Omental fat pad (tissue), 4 donors: ENCODE results near the gene MAGI2. TPM values are rescaled to one million over a fixed set of nuclear protein-coding genes. Genes with fewer than 3 reads are reported as not detected.

Source experiments
- ATAC-seq: fragments of 150-250 bp; one replicate; pipeline ENCODE4 v1.9.1; 2016; ENCODE audit warnings: mild to moderate bottlenecking, moderate library complexity; ENCODE audit not compliant: low FRiP score
- DNase-seq: peaks from one replicate; pipeline ENCODE4 v3.0.0-alpha.2; 2019; ENCODE audit warnings: low spot score
- total RNA-seq, 4 donors: library from RNA; depleted of rRNA; stranded (reverse); fragments of >200 nt; gene quantifications; one replicate each; pipeline ENCODE4 v1.1.0, GENCODE V29; 2016
- TF ChIP-seq, protein P1 (sequence below), 3 donors: fragments of 450-650 bp; IDR thresholded peaks; one replicate each; pipeline ENCODE4 v1.5.1; 2016 to 2017; ENCODE audit warnings: antibody characterized with exemption in 3 of 3, mild to moderate bottlenecking in 3 of 3, moderate library complexity in 2 of 3

The MAGI2 gene
- total RNA-seq, 4 donors from 2014 or later, result 9.3 to 20.6 (median 13.2) TPM

DNA sequence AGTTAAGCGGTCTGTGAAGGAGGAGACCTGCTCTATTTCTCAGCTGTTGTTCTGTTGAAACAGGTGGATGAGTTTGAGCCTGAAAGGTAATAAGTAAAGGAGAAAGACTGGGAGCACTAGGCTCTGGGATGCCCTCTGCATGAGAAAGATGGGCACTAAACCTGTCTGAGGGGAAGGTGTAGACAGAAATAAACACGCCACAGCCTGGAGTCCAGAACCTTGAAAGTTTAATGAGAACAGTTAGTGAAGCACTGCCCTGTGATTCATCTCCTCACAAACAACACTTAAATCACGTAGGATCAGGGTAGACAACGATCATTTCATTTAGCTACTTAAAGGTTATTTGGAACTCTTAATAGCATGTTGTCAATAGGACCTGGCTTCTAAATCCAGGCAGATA is 1461.8 kb downstream of the MAGI2 start:
- no peak for DNase-seq
- ATAC-seq, result no peak
- TF ChIP-seq, protein P1, sequence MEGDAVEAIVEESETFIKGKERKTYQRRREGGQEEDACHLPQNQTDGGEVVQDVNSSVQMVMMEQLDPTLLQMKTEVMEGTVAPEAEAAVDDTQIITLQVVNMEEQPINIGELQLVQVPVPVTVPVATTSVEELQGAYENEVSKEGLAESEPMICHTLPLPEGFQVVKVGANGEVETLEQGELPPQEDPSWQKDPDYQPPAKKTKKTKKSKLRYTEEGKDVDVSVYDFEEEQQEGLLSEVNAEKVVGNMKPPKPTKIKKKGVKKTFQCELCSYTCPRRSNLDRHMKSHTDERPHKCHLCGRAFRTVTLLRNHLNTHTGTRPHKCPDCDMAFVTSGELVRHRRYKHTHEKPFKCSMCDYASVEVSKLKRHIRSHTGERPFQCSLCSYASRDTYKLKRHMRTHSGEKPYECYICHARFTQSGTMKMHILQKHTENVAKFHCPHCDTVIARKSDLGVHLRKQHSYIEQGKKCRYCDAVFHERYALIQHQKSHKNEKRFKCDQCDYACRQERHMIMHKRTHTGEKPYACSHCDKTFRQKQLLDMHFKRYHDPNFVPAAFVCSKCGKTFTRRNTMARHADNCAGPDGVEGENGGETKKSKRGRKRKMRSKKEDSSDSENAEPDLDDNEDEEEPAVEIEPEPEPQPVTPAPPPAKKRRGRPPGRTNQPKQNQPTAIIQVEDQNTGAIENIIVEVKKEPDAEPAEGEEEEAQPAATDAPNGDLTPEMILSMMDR (IDR thresholded peaks at IDR 0.05), result no peak

DNA sequence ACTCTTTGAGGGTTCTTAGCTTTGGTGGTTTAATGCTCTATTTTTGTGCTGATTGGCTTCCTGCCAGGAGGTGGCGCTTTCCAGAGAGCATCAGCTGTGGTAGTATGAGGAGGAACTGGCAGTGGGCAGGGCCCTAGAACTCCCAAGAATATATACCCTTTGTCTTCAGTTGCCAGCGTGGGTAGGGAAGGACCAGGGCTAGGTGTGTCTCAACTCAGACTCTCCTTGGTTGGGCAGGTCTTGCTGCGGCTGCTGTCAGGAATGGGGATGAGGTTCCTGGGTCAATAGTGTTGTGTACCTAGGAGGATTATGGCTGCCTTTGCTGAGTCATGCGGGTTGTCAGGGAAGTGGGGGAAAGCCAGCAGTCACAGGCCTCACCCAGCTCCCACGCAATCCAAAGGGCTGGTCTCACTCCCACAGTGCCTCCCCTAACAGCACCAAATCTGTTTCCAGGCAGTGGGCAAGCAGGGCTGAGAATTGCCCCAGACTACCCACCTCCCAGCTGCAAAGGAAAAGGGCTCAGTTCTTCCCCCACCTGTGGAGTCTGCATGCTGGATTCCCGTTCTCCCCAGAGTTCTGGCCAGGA is 1463.4 kb downstream of the MAGI2 start:
- TF ChIP-seq, protein P1 (IDR thresholded peaks at IDR 0.05), result no peak
- DNase-seq, result no peak
- no peak for ATAC-seq

DNA sequence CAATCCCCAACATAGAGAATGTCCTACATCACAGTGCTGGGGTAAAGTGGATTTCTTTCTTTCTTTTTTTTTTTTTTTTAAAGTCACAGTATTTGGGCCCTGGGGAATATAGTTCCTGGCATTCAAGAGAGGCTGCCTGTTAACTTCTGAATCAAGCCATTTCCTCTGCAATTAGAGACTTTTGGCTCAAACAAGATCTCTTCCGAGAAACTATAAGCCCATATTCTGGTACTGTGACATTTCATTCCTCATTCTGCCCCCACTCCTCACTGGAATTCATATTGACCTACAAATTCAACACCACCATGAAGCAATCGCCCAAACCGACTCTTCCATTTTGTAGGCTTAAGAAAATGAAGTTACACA is 1467.5 kb downstream of the MAGI2 start:
- TF ChIP-seq, protein P1 (IDR thresholded peaks at IDR 0.05), result no peak
- ATAC-seq (no peak), DNase-seq (no peak)

DNA sequence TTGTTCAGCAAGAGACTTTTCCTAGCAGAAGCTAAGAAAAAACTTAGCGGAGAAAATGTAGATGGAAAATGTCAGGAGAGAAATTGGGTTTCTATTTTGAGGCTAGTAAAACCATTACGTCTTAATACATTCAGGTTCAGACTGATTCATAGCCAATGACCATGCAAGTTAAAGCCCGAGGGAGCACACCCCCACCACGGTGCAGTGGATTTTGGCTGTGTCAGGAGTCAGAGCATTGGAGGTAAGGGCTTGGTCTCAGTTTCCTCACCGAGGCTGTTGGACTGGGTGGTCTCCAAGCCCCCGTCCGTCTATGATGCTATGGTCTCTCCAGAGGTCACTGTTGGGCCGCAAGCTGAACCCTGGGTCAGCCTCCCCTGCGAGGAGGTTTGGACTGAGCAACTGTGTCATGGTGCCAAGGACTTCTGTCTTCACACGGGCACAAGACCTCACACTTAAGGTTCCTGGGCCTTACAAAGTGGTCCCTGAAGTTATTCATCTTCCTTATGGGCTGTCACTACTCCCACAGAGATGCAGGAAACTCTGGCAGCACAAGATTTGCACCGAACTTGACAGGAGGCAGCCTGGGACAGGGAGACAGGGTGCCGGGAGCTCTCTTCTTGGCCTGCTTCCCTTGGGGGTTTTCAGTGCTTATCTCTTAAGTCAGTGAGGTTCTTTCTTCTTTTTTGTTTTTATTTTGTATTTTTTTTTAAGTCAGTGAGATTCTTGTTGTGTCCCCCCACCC is 1468.1 kb downstream of the MAGI2 start:
- ATAC-seq (no peak), DNase-seq (no peak)
- TF ChIP-seq, protein P1 (IDR thresholded peaks at IDR 0.05), result no peak

DNA sequence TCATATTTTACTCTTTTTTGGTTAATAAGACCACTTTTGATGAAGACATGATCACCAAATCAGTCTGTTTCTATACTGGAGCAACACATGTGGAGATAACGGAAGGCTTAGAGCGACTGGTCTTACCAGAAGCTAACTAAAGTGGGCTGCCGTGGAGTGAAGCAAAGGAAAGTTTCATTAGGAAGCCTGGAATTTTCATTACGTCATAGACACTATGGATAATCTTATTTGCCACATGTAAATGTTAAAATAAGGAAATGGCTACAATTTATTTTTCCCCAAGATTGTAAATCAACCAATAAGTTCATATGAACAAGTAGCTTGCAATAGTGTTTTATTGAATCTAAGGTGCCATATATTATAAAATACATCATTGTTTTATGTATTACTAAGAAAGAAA is 1469.5 kb downstream of the MAGI2 start:
- TF ChIP-seq, protein P1 (IDR thresholded peaks at IDR 0.05), result no peak
- DNase-seq, result no peak
- no peak for ATAC-seq

DNA sequence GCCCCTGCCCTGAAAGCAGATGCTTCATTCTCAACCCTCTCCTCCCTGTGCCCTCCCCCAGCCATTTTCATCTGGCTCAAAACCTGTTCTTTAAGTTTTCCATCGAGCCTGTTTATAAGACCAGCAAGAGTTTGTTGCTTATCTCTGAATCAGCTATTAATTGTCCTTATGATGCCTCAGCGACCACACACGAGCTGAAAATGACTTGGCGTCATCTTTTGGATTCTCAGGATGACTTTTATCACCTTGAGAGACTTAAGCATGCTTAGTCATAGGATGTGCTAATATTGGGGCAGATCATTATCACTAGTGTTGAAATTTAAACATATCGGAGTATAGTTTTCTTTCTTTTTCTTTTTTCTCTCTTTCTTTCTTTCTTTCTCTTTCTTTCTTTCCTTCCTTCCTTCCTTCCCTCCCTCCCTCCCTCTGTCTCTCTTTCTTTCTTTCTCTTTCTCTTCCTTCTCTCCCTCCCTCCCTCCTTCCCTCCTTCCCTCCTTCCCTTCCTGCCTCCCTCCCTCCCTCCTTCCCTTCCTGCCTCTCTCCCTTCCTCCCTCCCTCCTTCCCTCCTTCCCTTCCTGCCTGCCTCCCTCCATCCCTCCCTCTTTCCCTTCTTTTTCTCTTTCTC is 1470.4 kb downstream of the MAGI2 start:
- ATAC-seq, result no peak
- DNase-seq, result no peak
- TF ChIP-seq, protein P1 (IDR thresholded peaks at IDR 0.05), result no peak
